MM.1S (cell line): ENCODE data around the gene FOXO1.

Experiments used
- EZH2 ChIP-seq: fragments of 300-600 bp; sonication (generic); optimal IDR thresholded peaks from 2 replicates; pipeline ENCODE3; 2017; ENCODE audit warnings: low read depth, mild to moderate bottlenecking, antibody characterized with exemption, low read length, mixed read lengths
- EZH2phosphoT487 ChIP-seq: fragments of 300-600 bp; sonication (generic); IDR thresholded peaks from 2 replicates; pipeline ENCODE4 v1.6.1; 2018; ENCODE audit warnings: antibody characterized with exemption, low read length
- TF ChIP-seq, protein P1 (sequence below): fragments of 300-600 bp; sonication (generic); IDR thresholded peaks from 2 replicates; pipeline ENCODE4 v1.5.1; 2016; ENCODE audit warnings: antibody characterized with exemption, low read length, mixed read lengths

GRCh38 chr13:40508127-40508526 is 158.3 kb downstream of the FOXO1 start:
- TF ChIP-seq, protein P1, sequence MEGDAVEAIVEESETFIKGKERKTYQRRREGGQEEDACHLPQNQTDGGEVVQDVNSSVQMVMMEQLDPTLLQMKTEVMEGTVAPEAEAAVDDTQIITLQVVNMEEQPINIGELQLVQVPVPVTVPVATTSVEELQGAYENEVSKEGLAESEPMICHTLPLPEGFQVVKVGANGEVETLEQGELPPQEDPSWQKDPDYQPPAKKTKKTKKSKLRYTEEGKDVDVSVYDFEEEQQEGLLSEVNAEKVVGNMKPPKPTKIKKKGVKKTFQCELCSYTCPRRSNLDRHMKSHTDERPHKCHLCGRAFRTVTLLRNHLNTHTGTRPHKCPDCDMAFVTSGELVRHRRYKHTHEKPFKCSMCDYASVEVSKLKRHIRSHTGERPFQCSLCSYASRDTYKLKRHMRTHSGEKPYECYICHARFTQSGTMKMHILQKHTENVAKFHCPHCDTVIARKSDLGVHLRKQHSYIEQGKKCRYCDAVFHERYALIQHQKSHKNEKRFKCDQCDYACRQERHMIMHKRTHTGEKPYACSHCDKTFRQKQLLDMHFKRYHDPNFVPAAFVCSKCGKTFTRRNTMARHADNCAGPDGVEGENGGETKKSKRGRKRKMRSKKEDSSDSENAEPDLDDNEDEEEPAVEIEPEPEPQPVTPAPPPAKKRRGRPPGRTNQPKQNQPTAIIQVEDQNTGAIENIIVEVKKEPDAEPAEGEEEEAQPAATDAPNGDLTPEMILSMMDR: no peak
- no peak for TF ChIP-seq EZH2phosphoT487
- no peak for TF ChIP-seq EZH2
